ENCODE data around the gene SURF2. TPM values are rescaled to one million over a fixed set of nuclear protein-coding genes. Genes with fewer than 3 reads are reported as not detected.

Gene SURF2
- total RNA-seq, 4 donors from 2014 or later: 3.7 to 21.4 (median 17.9) TPM

- in situ Hi-C loops (cut with MboI; ENCODE audit: low pct_ligation_motif_present in 1 of 4, low pct_unique_long_range_greater_than_20kb in 1 of 4, low sequenced_read_pairs in 3 of 4) (no loop called here), intact Hi-C loops (cut with DNase I; ENCODE audit: low total_unique reads) (no loop called here)
- no peak for DNase-seq
- no peaks in the 10 kb centered on the region for H3K9me3 ChIP-seq
- peaks cover 7 to 10% (median 9%) of the 10 kb centered on the region in 4 donors for H3K4me1 ChIP-seq
- no peak for TF ChIP-seq EP300 (IDR thresholded peaks at IDR 0.05; ENCODE audit: low read depth)
- TF ChIP-seq POLR2AphosphoS5 (IDR thresholded peaks at IDR 0.05): no peak
- no peak for TF ChIP-seq POLR2A (IDR thresholded peaks at IDR 0.05)
- TF ChIP-seq CTCF (IDR thresholded peaks at IDR 0.05): no peak
- H3K4me3 ChIP-seq: no peak overlapping the region
- peaks cover 0 to 46% (median 22%) of the 10 kb centered on the region in 4 donors for H3K36me3 ChIP-seq
- WGBS, 2 donors (ENCODE audit: low coverage in 1 of 2): 84 to 96% methylated on average over 4 to 13 of the region's 13 CpGs
- no peak overlapping the region for H3K27ac ChIP-seq
- H3K27me3 ChIP-seq: no peaks in the 10 kb centered on the region
Measured at GRCh38 chr9:133361507-133362092, 5.2 kb downstream of the SURF2 start.

GRCh38 chr9:133362359-133363044 is 6.2 kb downstream of the SURF2 start:
- H3K36me3 ChIP-seq: peaks cover 0 to 50% (median 23%) of the 10 kb centered on the region in 4 donors
- WGBS, 2 donors (ENCODE audit: low coverage in 1 of 2): 75 to 87% methylated on average over 2 to 11 of the region's 15 CpGs
- intact Hi-C loops (cut with DNase I; ENCODE audit: low total_unique reads) (no loop called here), in situ Hi-C loops (cut with MboI; ENCODE audit: low pct_ligation_motif_present in 1 of 4, low pct_unique_long_range_greater_than_20kb in 1 of 4, low sequenced_read_pairs in 3 of 4) (no loop called here)
- no peak overlapping the region for H3K27ac ChIP-seq
- H3K4me3 ChIP-seq: no peak overlapping the region
- H3K27me3 ChIP-seq: no peaks in the 10 kb centered on the region
- no peak for TF ChIP-seq POLR2AphosphoS5 (IDR thresholded peaks at IDR 0.05)
- no peak for TF ChIP-seq POLR2A (IDR thresholded peaks at IDR 0.05)
- peaks cover under 1 to 8% (median 4%) of the 10 kb centered on the region in 4 donors for H3K4me1 ChIP-seq
- H3K9me3 ChIP-seq: no peaks in the 10 kb centered on the region
- DNase-seq: no peak

GRCh38 chr9:133366435-133366834 is 10.1 kb downstream of the SURF2 start:
- intact Hi-C loops (cut with DNase I; ENCODE audit: low total_unique reads): no loop called here
- H3K4me3 ChIP-seq: no peak overlapping the region
- no peak overlapping the region for H3K27ac ChIP-seq
- WGBS, 2 donors (ENCODE audit: low coverage in 1 of 2): 67 to 95% methylated on average over 1 to 11 of the region's 11 CpGs
- H3K4me1 ChIP-seq: peaks cover 19 to 45% (median 38%) of the 10 kb centered on the region in 4 donors
- H3K9me3 ChIP-seq: no peaks in the 10 kb centered on the region
- no peak for TF ChIP-seq POLR2AphosphoS5 (IDR thresholded peaks at IDR 0.05)
- TF ChIP-seq POLR2A (IDR thresholded peaks at IDR 0.05): no peak
- TF ChIP-seq CTCF (IDR thresholded peaks at IDR 0.05): no peak
- no peak for TF ChIP-seq EP300 (IDR thresholded peaks at IDR 0.05; ENCODE audit: low read depth)
- peaks cover 0 to 50% (median 21%) of the 10 kb centered on the region in 4 donors for H3K36me3 ChIP-seq
- in situ Hi-C loops (cut with MboI; ENCODE audit: low pct_ligation_motif_present in 1 of 4, low pct_unique_long_range_greater_than_20kb in 1 of 4, low sequenced_read_pairs in 3 of 4): no loop called here
- no peaks in the 10 kb centered on the region for H3K27me3 ChIP-seq
- no peak for DNase-seq

- Histone ChIP-seq H3K36me3 (peaks cover 0 to 42% (median 20%) of the 10 kb centered on the region in 4 donors), H3K4me1 (peaks cover 25 to 53% (median 46%) of the 10 kb centered on the region in 4 donors), H3K27ac (no peak overlapping the region), H3K27me3 (no peaks in the 10 kb centered on the region), H3K9me3 (no peaks in the 10 kb centered on the region), H3K4me3 (no peak overlapping the region)
- intact Hi-C loops (cut with DNase I; ENCODE audit: low total_unique reads) (no loop called here), in situ Hi-C loops (cut with MboI; ENCODE audit: low pct_ligation_motif_present in 1 of 4, low pct_unique_long_range_greater_than_20kb in 1 of 4, low sequenced_read_pairs in 3 of 4) (no loop called here)
- no peak for DNase-seq
- 95% methylated on average over 22 of the region's 22 CpGs; no CpG with 5 or more reads in 1 of the 2 donors for WGBS, 2 donors (ENCODE audit: low coverage in 1 of 2)
- TF ChIP-seq CTCF (IDR thresholded peaks at IDR 0.05) (no peak), POLR2AphosphoS5 (IDR thresholded peaks at IDR 0.05) (no peak), POLR2A (IDR thresholded peaks at IDR 0.05) (no peak), EP300 (IDR thresholded peaks at IDR 0.05; ENCODE audit: low read depth) (no peak)
Measured at GRCh38 chr9:133367221-133367620, 10.9 kb downstream of the SURF2 start.
